Neural progenitor cell (in vitro differentiated cells): ENCODE data around the gene TXNRD1.

Experiments used
- CTCF ChIP-seq: fragments of 200-600 bp; sonication (generic); IDR thresholded peaks from 2 replicates; pipeline ENCODE4 v1.5.1; 2017; ENCODE audit warnings: antibody characterized with exemption, mild to moderate bottlenecking
- EZH2phosphoT487 ChIP-seq: fragments of 200-600 bp; sonication (generic); IDR thresholded peaks from 2 replicates; pipeline ENCODE4 v1.6.1; 2017; ENCODE audit warnings: antibody characterized with exemption

GRCh38 chr12:104258476-104259067, 43.0 kb downstream of the TXNRD1 start:
- TF ChIP-seq CTCF, result no peak
- no peak for TF ChIP-seq EZH2phosphoT487
